Gastrocnemius medialis (tissue), 4 donors: Measurements from ENCODE around the gene PSME3IP1. TPM values are rescaled to one million over a fixed set of nuclear protein-coding genes. Genes with fewer than 3 reads are reported as not detected.

Experiments
- ATAC-seq, 2 donors: fragments of 150-250 bp; one replicate each; pipeline ENCODE4 v1.9.1; 2016
- DNase-seq, 2 donors: peaks; one replicate each; pipeline ENCODE4 v3.0.0-alpha.2; 2019
- H3K27ac ChIP-seq, 4 donors: fragments of 200-600 bp; sonication (generic); 1 replicate in 1 of 4; 2 replicates in 3 of 4; pipeline ENCODE4 v1.5.1; 2016 to 2018; ENCODE audit warnings: mild to moderate bottlenecking in 2 of 4, moderate library complexity in 1 of 4
- H3K27me3 ChIP-seq, 3 donors: fragments of 200-600 bp; sonication (generic) in 2 of 3; 1 replicate in 1 of 3; 2 replicates in 2 of 3; pipeline versions ENCODE4 v1.5.1 to v1.6.0; 2016 to 2019; ENCODE audit warnings: mild to moderate bottlenecking in 1 of 3, moderate library complexity in 1 of 3
- H3K36me3 ChIP-seq, 2 donors: fragments of 200-600 bp; sonication (generic) in 1 of 2; one replicate each; pipeline ENCODE4 v1.5.1; 2017 to 2018
- H3K4me1 ChIP-seq, 2 donors: fragments of 200-600 bp; sonication (generic) in 1 of 2; one replicate each; pipeline ENCODE4 v1.5.1; 2016 to 2017; ENCODE audit warnings: mild to moderate bottlenecking in 2 of 2
- H3K4me3 ChIP-seq, 4 donors: fragments of 200-600 bp; sonication (generic) in 3 of 4; 1 replicate in 1 of 4; 2 replicates in 3 of 4; pipeline ENCODE4 v1.5.1; 2016 to 2019; ENCODE audit warnings: mild to moderate bottlenecking in 2 of 4
- H3K9me3 ChIP-seq, 3 donors: fragments of 200-600 bp; sonication (generic) in 2 of 3; 1 replicate in 1 of 3; 2 replicates in 2 of 3; pipeline ENCODE4 v1.5.1; 2016 to 2019
- CTCF ChIP-seq, 5 experiments: fragments of 450-650 bp in 3 of 5; fragments of 200-600 bp in 2 of 5; sonication (generic) in 2 of 5; IDR thresholded peaks in 4 of 5; conservative IDR thresholded peaks in 1 of 5; 1 replicate in 4 of 5; 2 replicates in 1 of 5; pipeline ENCODE4 v1.5.1; 2016 to 2019; ENCODE audit warnings: antibody characterized with exemption in 5 of 5, mild to moderate bottlenecking in 3 of 5, moderate library complexity in 3 of 5
- POLR2A ChIP-seq, 2 donors: fragments of 450-650 bp; IDR thresholded peaks; one replicate each; pipeline ENCODE4 v1.6.1; 2017; ENCODE audit warnings: antibody characterized with exemption in 2 of 2, mild to moderate bottlenecking in 2 of 2, moderate library complexity in 2 of 2
- in situ Hi-C, 4 donors: fragments of 200-750 bp; cut with MboI; loops; one replicate each; pipeline versions ENCODE4 v1.15.0 to v1.8.0; 2017; ENCODE audit warnings: low sequenced_read_pairs in 4 of 4
- intact Hi-C: fragments of 100-400 bp; cut with DNase I; formaldehyde crosslinking; loops from one replicate; pipeline ENCODE4 v1.15.1; 2023; ENCODE audit warnings: low total_unique reads
- total RNA-seq, 4 donors: library from RNA; depleted of rRNA; stranded (reverse); fragments of >200 nt; gene quantifications; one replicate each; pipeline versions ENCODE4 v1.1.0 to v1.2.3, GENCODE V29; 2016

The PSME3IP1 gene
- total RNA-seq, 4 donors from 2014 or later = 43.8 to 57.6 (median 53.4) TPM

DNA sequence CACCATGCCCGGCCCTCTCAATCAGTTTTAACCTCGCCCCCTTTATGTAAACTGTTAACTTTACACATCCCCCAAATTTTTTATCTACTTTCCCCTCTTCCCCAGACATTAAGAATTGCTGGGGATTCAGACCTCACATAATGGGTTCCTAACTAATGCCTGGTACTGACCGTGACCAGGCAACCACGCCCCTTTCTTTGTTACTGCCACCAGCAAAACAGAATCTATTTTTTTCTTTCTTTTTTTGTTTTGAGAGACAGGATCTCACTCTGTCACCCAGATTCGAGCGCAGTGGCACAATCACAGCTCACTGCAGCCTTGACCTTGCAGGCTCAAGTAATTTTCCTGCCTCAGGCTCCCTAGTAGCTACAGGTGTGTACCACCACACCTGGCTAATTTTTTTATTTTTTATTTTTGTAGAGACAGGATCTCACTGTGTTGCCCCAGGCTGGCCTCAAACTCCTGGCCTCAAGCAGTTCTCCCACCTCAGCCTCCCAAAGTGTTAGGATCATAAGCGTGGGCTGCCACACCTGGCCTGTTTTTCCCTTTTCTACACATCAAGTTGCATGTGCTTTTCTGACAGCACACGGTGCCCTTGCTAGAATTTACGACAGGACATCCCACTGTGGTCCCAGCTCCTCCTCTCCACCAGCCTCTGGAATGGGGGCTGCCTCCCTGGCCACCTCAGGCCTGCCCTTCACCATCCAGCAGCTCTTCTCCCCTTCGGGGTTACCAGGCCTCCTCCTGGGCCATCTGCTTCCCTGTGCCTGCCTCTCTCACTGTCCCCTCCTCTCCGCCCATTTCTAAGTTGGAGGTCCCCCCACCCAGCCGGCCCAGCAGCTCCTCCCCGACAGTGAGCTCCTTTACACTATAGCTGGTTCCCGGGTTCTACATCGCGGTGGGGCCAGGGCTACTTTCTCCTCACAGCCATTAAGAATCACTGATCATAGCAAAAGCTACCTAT lies 82.7 kb downstream of the PSME3IP1 start:
- no peaks in the 10 kb centered on the region for H3K9me3 ChIP-seq
- no peak overlapping the region for H3K4me3 ChIP-seq
- ATAC-seq (no peak), DNase-seq (no peak)
- no peaks in the 10 kb centered on the region for H3K27me3 ChIP-seq
- no peak for TF ChIP-seq POLR2A (IDR thresholded peaks at IDR 0.05)
- no peak for TF ChIP-seq CTCF (IDR thresholded peaks at IDR 0.05 in 4 of 5, conservative IDR thresholded peaks at IDR 0.05 in 1 of 5)
- in situ Hi-C loops = no loop called here
- intact Hi-C loops = no loop called here
- peaks cover 0 to 11% of the 10 kb centered on the region in 2 donors for H3K4me1 ChIP-seq
- no peaks in the 10 kb centered on the region for H3K36me3 ChIP-seq
- no peak overlapping the region for H3K27ac ChIP-seq

Other genes with a start within 250 kb of the PSME3IP1 start
- gene CETP, start 224.1 kb downstream of the PSME3IP1 start, total RNA-seq = not detected
- gene NLRC5, start 196.5 kb downstream of the PSME3IP1 start, total RNA-seq = 1 to 10 TPM; 2.5 to 9.4 (median 5.1) TPM
- gene CPNE2, start 93.5 kb downstream of the PSME3IP1 start, total RNA-seq = 10 to 100 TPM; 11.7 to 20.0 (median 17.2) TPM
- 10 to 100 TPM; 15.4 to 24.1 (median 20.7) TPM for gene RSPRY1, start 290 bp upstream of the PSME3IP1 start, total RNA-seq
- gene ARL2BP, start 59.2 kb upstream of the PSME3IP1 start, total RNA-seq = 10 to 100 TPM; 25.5 to 52.6 (median 44.5) TPM
- gene PLLP, start 98.6 kb upstream of the PSME3IP1 start, total RNA-seq = 1 to 10 TPM; 1.2 to 6.2 (median 4.7) TPM
- not detected for gene CCL22, start 172.7 kb upstream of the PSME3IP1 start, total RNA-seq
- gene CX3CL1, start 186.5 kb upstream of the PSME3IP1 start, total RNA-seq = 10 to 100 TPM in 1 of 4 donors, 1 to 10 TPM in 3; 2.2 to 15.7 (median 6.7) TPM
- not detected for gene CCL17, start 218.7 kb upstream of the PSME3IP1 start, total RNA-seq